Putamen (tissue), 1 donor: ENCODE data around the gene LHX1.

ENCODE experiments used
- DNase-seq: peaks from one replicate; pipeline ENCODE4 v3.0.0-alpha.2; 2016; ENCODE audit warnings: low spot score

Gene LHX1

GRCh38 chr17:36939052-36939801, 2.0 kb downstream of the LHX1 start:
- DNase-seq = no peak

- DNase-seq = no peak
These were observed 2.6 kb downstream of the LHX1 start for GRCh38 chr17:36939802-36940312.

GRCh38 chr17:36940313-36941264, 3.3 kb downstream of the LHX1 start:
- no peak for DNase-seq

GRCh38 chr17:36941265-36942010, 4.2 kb downstream of the LHX1 start:
- no peak for DNase-seq

- DNase-seq = no peak
These were observed 4.8 kb downstream of the LHX1 start for GRCh38 chr17:36942019-36942599.

- DNase-seq = no peak
These were observed 5.4 kb downstream of the LHX1 start for GRCh38 chr17:36942631-36943125.

- no peak for DNase-seq
These were observed 6.2 kb downstream of the LHX1 start for GRCh38 chr17:36943250-36944191.

- no peak for DNase-seq
These were observed 7.3 kb downstream of the LHX1 start for GRCh38 chr17:36944553-36944952.

GRCh38 chr17:36945140-36945539, 7.9 kb downstream of the LHX1 start:
- no peak for DNase-seq

- DNase-seq = no peak
These were observed 8.9 kb downstream of the LHX1 start for GRCh38 chr17:36945959-36946725.

GRCh38 chr17:36946726-36947091, 9.4 kb downstream of the LHX1 start:
- DNase-seq = no peak

- DNase-seq = no peak
These were observed 10.8 kb downstream of the LHX1 start for GRCh38 chr17:36947922-36948716.

- peak; percentile 96 for DNase-seq
These were observed 11.6 kb downstream of the LHX1 start, which contains the start of gene AATF for GRCh38 chr17:36948717-36949460. TSS of gene AATF (plus strand) at chr17:36948954. CDS start at chr17:36949126, 172 bp downstream.

GRCh38 chr17:36949461-36949927, 12.2 kb downstream of the LHX1 start:
- no peak for DNase-seq

- no peak for DNase-seq
These were observed 12.8 kb downstream of the LHX1 start for GRCh38 chr17:36950027-36950426.

- no peak for DNase-seq
These were observed 14.0 kb downstream of the LHX1 start for GRCh38 chr17:36951084-36951789.

- DNase-seq = no peak
These were observed 34.2 kb downstream of the LHX1 start for GRCh38 chr17:36971508-36971907.
